Loucy (cell line): ENCODE results near the gene USHBP1.

Experiments
- H2AFZ ChIP-seq: fragments of 200-600 bp; sonication (generic); 2 replicates; pipeline ENCODE4 v1.6.0; 2016; ENCODE audit warnings: antibody characterized with exemption, mild to moderate bottlenecking, low read length, moderate library complexity
- H3F3A ChIP-seq: fragments of 200-600 bp; 2 replicates; pipeline ENCODE4 v1.6.0; 2016; ENCODE audit warnings: antibody characterized with exemption, low read depth, mild to moderate bottlenecking
- H3K27me3 ChIP-seq: fragments of 200-600 bp; sonication (generic); 2 replicates; pipeline ENCODE4 v1.6.1; 2014; ENCODE audit warnings: low read length, mild to moderate bottlenecking; ENCODE audit not compliant: insufficient read depth, poor library complexity, severe bottlenecking
- H3K36me3 ChIP-seq: fragments of 200-600 bp; sonication (generic); 2 replicates; pipeline ENCODE4 v1.6.1; 2016; ENCODE audit warnings: low read length; ENCODE audit not compliant: insufficient read depth
- H3K4me1 ChIP-seq: fragments of 200-600 bp; sonication (generic); 2 replicates; pipeline ENCODE4 v1.5.1; 2014; ENCODE audit warnings: low read length, mild to moderate bottlenecking; ENCODE audit not compliant: insufficient read depth, poor library complexity, severe bottlenecking
- H3K4me2 ChIP-seq: fragments of 200-600 bp; sonication (generic); 2 replicates; pipeline ENCODE4 v1.6.0; 2014; ENCODE audit warnings: antibody characterized with exemption, low read length, low read depth, mild to moderate bottlenecking; ENCODE audit not compliant: poor library complexity, severe bottlenecking
- H3K4me3 ChIP-seq: fragments of 200-600 bp; sonication (generic); 2 replicates; pipeline ENCODE4 v1.5.1; 2014; ENCODE audit warnings: low read length, mild to moderate bottlenecking, mixed read lengths; ENCODE audit not compliant: poor library complexity, severe bottlenecking
- H3K79me2 ChIP-seq: fragments of 200-600 bp; sonication (generic); 2 replicates; pipeline ENCODE4 v1.6.1; 2014; ENCODE audit warnings: low read length; ENCODE audit not compliant: insufficient read depth
- H3K9ac ChIP-seq: fragments of 200-600 bp; sonication (generic); 2 replicates; pipeline ENCODE4 v1.6.0; 2014; ENCODE audit warnings: mild to moderate bottlenecking, low read depth, low read length, moderate library complexity; ENCODE audit not compliant: poor library complexity, severe bottlenecking
- H3K9me2 ChIP-seq: fragments of 200-600 bp; sonication (generic); replicated peaks from 2 replicates; pipeline ENCODE4 v1.6.1; 2016; ENCODE audit warnings: low read depth, low read length, mixed read lengths
- H3K9me3 ChIP-seq: fragments of 200-600 bp; sonication (generic); 2 replicates; pipeline ENCODE4 v1.6.1; 2014; ENCODE audit warnings: mild to moderate bottlenecking, antibody characterized with exemption, low read length, low read depth; ENCODE audit not compliant: insufficient read depth
- H4K20me1 ChIP-seq: fragments of 200-600 bp; sonication (generic); 2 replicates; pipeline ENCODE4 v1.6.0; 2014; ENCODE audit warnings: antibody characterized with exemption, low read length, mild to moderate bottlenecking; ENCODE audit not compliant: insufficient read depth, poor library complexity, severe bottlenecking
- CTCF ChIP-seq: fragments of 200-600 bp; sonication (generic); conservative IDR thresholded peaks from 2 replicates; pipeline ENCODE4 v1.5.1; 2014; ENCODE audit warnings: mild to moderate bottlenecking, antibody characterized with exemption, low read length
- EZH2phosphoT487 ChIP-seq: fragments of 200-600 bp; IDR thresholded peaks from 2 replicates; pipeline ENCODE4 v1.6.1; 2018; ENCODE audit warnings: antibody characterized with exemption, mild to moderate bottlenecking, moderate library complexity, borderline replicate concordance

USHBP1 gene

DNA sequence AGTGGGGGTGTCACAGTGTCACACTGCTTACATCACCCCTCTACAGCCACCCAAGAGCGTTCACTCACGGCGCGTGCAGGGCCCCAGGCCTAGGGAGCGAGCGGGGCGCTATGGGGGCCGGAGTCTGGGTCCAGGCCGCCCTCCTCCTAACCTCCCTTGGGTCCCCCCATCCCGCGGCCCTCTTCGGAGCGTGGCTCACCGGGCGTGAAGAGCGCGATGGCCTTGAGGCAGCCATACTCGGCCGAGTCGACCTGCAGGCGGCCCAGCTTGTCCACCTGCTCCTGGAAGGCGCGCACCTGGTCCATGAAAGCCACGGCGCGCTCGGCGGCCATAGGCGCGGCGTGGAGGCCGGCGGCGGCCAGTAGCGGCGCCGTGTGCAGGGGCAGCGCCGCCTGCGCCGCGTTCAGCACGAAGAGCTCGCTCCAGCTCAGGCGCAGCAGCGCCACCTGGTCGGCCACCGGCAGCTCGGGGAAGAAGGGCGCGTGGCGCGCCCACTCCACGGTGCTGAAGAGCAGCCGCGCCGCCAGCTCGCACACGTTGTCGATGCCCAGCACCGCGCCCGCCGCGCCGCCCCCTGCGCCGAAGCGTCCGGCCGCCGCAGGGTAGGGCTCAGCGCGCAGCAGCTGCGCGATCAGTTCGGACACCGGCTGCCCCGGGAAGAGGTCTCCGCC, 29.1 kb downstream of the USHBP1 start:
- TF ChIP-seq CTCF, result peak; percentile 54
- TF ChIP-seq EZH2phosphoT487, result no peak
- peak overlapping the region; percentile 72; the same call in 1 of the 2 replicates for H2AFZ ChIP-seq
- peaks cover 33% of the 10 kb centered on the region for H3K79me2 ChIP-seq
- H3K27me3 ChIP-seq, result no peaks in the 10 kb centered on the region
- peak overlapping the region; percentile 89 for H3K4me2 ChIP-seq
- H3K4me1 ChIP-seq, result peaks cover 18% of the 10 kb centered on the region
- H3K9me2 ChIP-seq, result no peaks in the 10 kb centered on the region
- H3K9ac ChIP-seq, result peak overlapping the region; percentile 80
- H3F3A ChIP-seq, result no peaks in the 10 kb centered on the region
- peaks cover 7% of the 10 kb centered on the region for H4K20me1 ChIP-seq
- H3K9me3 ChIP-seq, result no peaks in the 10 kb centered on the region
- H3K36me3 ChIP-seq, result peaks cover 11% of the 10 kb centered on the region; the same call in 1 of the 2 replicates
- peak overlapping the region; percentile 79 for H3K4me3 ChIP-seq

DNA sequence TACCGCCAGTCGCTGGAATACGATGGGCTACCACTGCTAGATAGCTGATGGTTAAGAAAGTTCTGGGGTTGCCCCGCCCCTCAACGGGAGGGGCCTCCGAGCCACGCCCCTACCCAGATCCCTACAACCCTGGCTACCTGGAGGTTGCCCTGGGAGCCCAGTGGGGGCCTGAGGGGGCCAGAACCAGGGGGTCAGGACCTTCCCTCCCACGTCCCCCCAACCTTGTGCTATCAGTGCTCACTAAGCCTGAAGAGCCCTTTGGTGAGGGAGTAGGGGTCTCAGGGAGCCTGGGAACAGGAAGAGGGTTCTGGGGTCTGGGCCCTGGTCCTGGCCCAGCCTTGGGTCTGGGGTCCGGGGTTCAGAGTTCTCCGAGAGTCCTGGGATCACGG, 29.6 kb downstream of the USHBP1 start:
- peaks cover 28% of the 10 kb centered on the region for H3K79me2 ChIP-seq
- no peak overlapping the region for H2AFZ ChIP-seq

GRCh38 chr19:17232258-17232657, 32.3 kb downstream of the USHBP1 start:
- Histone ChIP-seq H3K9me3 (no peaks in the 10 kb centered on the region), H3K4me3 (no peak overlapping the region), H3K79me2 (peaks cover 23% of the 10 kb centered on the region), H4K20me1 (peaks cover 7% of the 10 kb centered on the region), H2AFZ (no peak overlapping the region), H3K9ac (no peak overlapping the region), H3K4me1 (peaks cover 18% of the 10 kb centered on the region), H3K36me3 (peaks cover 11% of the 10 kb centered on the region; the same call in 1 of the 2 replicates), H3K4me2 (no peak overlapping the region), H3F3A (no peaks in the 10 kb centered on the region), H3K27me3 (no peaks in the 10 kb centered on the region), H3K9me2 (no peaks in the 10 kb centered on the region)
- no peak for TF ChIP-seq EZH2phosphoT487
- no peak for TF ChIP-seq CTCF

More for the DNA sequence above, 29.6 kb downstream of the USHBP1 start:
- H3K9me2 ChIP-seq, result no peaks in the 10 kb centered on the region
- TF ChIP-seq EZH2phosphoT487 (no peak), CTCF (no peak)
- peak overlapping the region; percentile 89 for H3K4me2 ChIP-seq
- H3K27me3 ChIP-seq, result no peaks in the 10 kb centered on the region
- peak overlapping the region; percentile 79 for H3K4me3 ChIP-seq
- no peaks in the 10 kb centered on the region for H3K9me3 ChIP-seq
- H3K36me3 ChIP-seq, result peaks cover 11% of the 10 kb centered on the region; the same call in 1 of the 2 replicates
- H3F3A ChIP-seq, result no peaks in the 10 kb centered on the region
- H4K20me1 ChIP-seq, result peaks cover 7% of the 10 kb centered on the region
- peak overlapping the region; percentile 80 for H3K9ac ChIP-seq
- peaks cover 18% of the 10 kb centered on the region for H3K4me1 ChIP-seq
